ENCODE results near the gene SLC10A2.

The SLC10A2 gene

GRCh38 chr13:103046676-103047075, 19.5 kb downstream of the SLC10A2 start:
- no peak for DNase-seq (ENCODE audit: low read depth, low spot score)

GRCh38 chr13:103044056-103044455, 22.2 kb downstream of the SLC10A2 start:
- no peak for DNase-seq (ENCODE audit: low read depth, low spot score)

GRCh38 chr13:103040006-103040405, 26.2 kb downstream of the SLC10A2 start:
- no peak for DNase-seq (ENCODE audit: low read depth, low spot score)

- no peak for DNase-seq (ENCODE audit: low read depth, low spot score)
Observed at GRCh38 chr13:103039183-103039582, 27.0 kb downstream of the SLC10A2 start.

GRCh38 chr13:103036268-103036667, 29.9 kb downstream of the SLC10A2 start:
- DNase-seq (ENCODE audit: low read depth, low spot score): no peak

GRCh38 chr13:103033999-103034398, 32.2 kb downstream of the SLC10A2 start:
- DNase-seq (ENCODE audit: low read depth, low spot score): no peak

- DNase-seq (ENCODE audit: low read depth, low spot score): no peak
Observed at GRCh38 chr13:103031332-103031873, 34.8 kb downstream of the SLC10A2 start.

- DNase-seq (ENCODE audit: low read depth, low spot score): no peak
Observed at GRCh38 chr13:103030776-103031175, 35.4 kb downstream of the SLC10A2 start.

GRCh38 chr13:103029798-103030197, 36.4 kb downstream of the SLC10A2 start:
- DNase-seq (ENCODE audit: low read depth, low spot score): no peak

GRCh38 chr13:103022336-103022735, 43.9 kb downstream of the SLC10A2 start:
- DNase-seq (ENCODE audit: low read depth, low spot score): no peak

GRCh38 chr13:103018556-103018955, 47.7 kb downstream of the SLC10A2 start:
- no peak for DNase-seq (ENCODE audit: low read depth, low spot score)

GRCh38 chr13:103012646-103013045, 53.6 kb downstream of the SLC10A2 start:
- DNase-seq (ENCODE audit: low read depth, low spot score): no peak

GRCh38 chr13:103009051-103009840, 57.0 kb downstream of the SLC10A2 start:
- no peak for DNase-seq (ENCODE audit: low read depth, low spot score)

- DNase-seq (ENCODE audit: low read depth, low spot score): no peak
Observed at GRCh38 chr13:103007427-103007762, 58.8 kb downstream of the SLC10A2 start.

- no peak for DNase-seq (ENCODE audit: low read depth, low spot score)
Observed at GRCh38 chr13:103006641-103007426, 59.4 kb downstream of the SLC10A2 start.

GRCh38 chr13:103004661-103005345, 61.4 kb downstream of the SLC10A2 start:
- DNase-seq (ENCODE audit: low read depth, low spot score): no peak

GRCh38 chr13:103003631-103004030, 62.6 kb downstream of the SLC10A2 start:
- DNase-seq (ENCODE audit: low read depth, low spot score): no peak

- DNase-seq (ENCODE audit: low read depth, low spot score): no peak
Observed at GRCh38 chr13:103002279-103002678, 63.9 kb downstream of the SLC10A2 start.

- DNase-seq (ENCODE audit: low read depth, low spot score): no peak
Observed at GRCh38 chr13:103000157-103000556, 66.1 kb downstream of the SLC10A2 start.

GRCh38 chr13:102999499-102999898, 66.7 kb downstream of the SLC10A2 start:
- DNase-seq (ENCODE audit: low read depth, low spot score): no peak
